Measurements from ENCODE around the gene ZNF618.

ZNF618 gene

GRCh38 chr9:113945784-113946183 lies 69.7 kb downstream of the ZNF618 start:
- Mint-ChIP-seq H3K27me3 (ENCODE audit: low read depth) (peaks cover 10% of the 10 kb centered on the region), H3K4me1 (ENCODE audit: low read depth) (no peaks in the 10 kb centered on the region), H3K9me3 (no peaks in the 10 kb centered on the region), H3K4me3 (no peak overlapping the region), H3K27ac (no peak overlapping the region), H3K36me3 (ENCODE audit: low read depth) (no peaks in the 10 kb centered on the region)

- Mint-ChIP-seq H3K4me3 (no peak overlapping the region), H3K27me3 (ENCODE audit: low read depth) (peaks cover 3% of the 10 kb centered on the region), H3K4me1 (ENCODE audit: low read depth) (no peaks in the 10 kb centered on the region), H3K9me3 (no peaks in the 10 kb centered on the region), H3K36me3 (ENCODE audit: low read depth) (no peaks in the 10 kb centered on the region), H3K27ac (no peak overlapping the region)
These were observed 70.5 kb downstream of the ZNF618 start for GRCh38 chr9:113946496-113947115.

DNA sequence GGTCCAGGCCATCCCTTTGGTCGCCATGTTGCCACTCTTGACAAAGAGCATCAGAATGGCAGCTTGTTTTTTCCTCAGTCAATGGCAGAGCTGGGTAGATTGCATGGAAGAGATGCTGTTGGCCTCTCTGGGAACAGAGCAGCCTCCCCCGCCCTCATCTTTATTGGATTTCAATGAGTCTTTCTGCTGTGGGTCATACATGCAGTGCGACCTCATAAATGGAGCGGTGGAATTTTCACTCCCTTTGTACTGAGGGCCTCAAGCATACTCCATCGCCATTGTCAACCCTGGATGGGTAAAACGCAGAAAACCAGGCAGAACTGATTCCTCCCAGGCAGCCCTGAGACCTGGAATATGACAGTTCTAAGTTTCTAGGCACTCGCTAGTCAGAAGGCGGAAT lies 71.8 kb downstream of the ZNF618 start:
- no peak overlapping the region for H3K27ac Mint-ChIP-seq
- H3K27me3 Mint-ChIP-seq (ENCODE audit: low read depth) = no peaks in the 10 kb centered on the region
- H3K4me1 Mint-ChIP-seq (ENCODE audit: low read depth) = no peaks in the 10 kb centered on the region
- no peaks in the 10 kb centered on the region for H3K36me3 Mint-ChIP-seq (ENCODE audit: low read depth)
- H3K9me3 Mint-ChIP-seq = no peaks in the 10 kb centered on the region
- no peak overlapping the region for H3K4me3 Mint-ChIP-seq

GRCh38 chr9:113948891-113949570 lies 72.9 kb downstream of the ZNF618 start:
- Mint-ChIP-seq H3K9me3 (no peaks in the 10 kb centered on the region), H3K27me3 (ENCODE audit: low read depth) (no peaks in the 10 kb centered on the region), H3K4me1 (ENCODE audit: low read depth) (no peaks in the 10 kb centered on the region), H3K27ac (no peak overlapping the region), H3K36me3 (ENCODE audit: low read depth) (no peaks in the 10 kb centered on the region), H3K4me3 (no peak overlapping the region)

DNA sequence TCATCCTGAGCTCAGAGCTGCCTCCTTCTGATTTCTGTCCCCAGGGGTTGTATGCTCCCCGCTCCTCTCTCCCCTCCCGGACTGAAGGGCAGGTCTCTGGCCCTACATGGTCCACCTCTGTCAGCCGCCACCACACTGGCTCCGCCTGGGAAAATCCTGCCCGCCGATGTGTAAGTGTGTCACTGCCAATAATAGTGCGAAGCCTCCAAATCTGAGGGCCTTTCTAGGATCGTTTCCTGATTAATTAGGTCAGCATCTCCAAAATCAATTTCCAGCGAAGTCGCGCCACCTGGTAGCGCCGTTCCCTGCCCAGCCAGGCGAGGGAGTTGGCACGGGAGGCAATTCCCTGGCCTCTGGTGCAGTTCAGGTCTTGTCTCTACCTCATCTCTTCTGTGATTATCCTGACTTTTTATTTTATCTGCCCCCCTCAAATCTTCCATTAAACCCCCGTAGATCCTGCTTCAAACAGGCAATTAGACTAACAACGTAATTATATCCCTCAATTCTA lies 73.5 kb downstream of the ZNF618 start:
- no peaks in the 10 kb centered on the region for H3K4me1 Mint-ChIP-seq (ENCODE audit: low read depth)
- H3K4me3 Mint-ChIP-seq = no peak overlapping the region
- no peaks in the 10 kb centered on the region for H3K27me3 Mint-ChIP-seq (ENCODE audit: low read depth)
- no peak overlapping the region for H3K27ac Mint-ChIP-seq
- no peaks in the 10 kb centered on the region for H3K36me3 Mint-ChIP-seq (ENCODE audit: low read depth)
- H3K9me3 Mint-ChIP-seq = no peaks in the 10 kb centered on the region

DNA sequence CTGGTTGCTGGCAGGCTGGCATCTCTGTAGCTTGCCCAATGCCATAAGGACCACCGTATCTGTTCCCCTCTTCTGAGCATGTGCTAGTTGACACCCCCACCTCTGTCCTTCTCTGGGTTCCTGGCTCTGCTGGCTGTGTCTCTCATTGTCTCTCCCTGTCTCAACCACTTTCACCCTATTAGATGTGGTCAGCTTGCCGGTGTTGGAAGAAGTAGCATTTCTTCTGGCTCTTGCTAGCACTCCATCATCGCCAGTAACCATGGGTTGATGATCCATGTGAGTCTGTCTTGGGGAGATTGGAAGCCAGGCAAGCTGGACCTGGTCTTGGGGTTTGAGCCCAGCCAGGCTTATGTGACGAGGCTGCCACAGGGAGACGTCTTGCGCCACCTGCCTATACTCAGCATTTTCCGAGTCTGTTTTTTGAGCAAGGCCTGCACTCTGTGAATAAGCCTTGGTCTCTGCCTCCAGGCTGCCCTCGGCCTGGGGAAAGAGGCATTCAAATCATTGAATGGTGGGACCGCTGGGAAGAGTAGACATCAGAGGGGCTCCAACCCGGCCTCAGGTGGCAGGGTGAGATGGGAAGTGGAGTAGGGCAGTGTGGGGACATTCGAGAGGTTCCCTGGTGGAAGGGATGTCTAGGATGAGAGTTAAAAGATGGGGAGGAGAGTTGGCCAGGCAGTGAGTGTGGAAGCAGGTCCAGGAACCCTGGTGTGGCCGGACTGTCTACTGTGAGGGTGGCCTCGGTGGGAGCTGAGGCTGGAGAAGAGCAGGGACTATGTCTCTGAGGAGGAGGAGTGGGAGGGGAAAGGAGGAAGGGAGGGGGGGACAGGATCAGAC lies 74.3 kb downstream of the ZNF618 start:
- no peak overlapping the region for H3K4me3 Mint-ChIP-seq
- no peaks in the 10 kb centered on the region for H3K36me3 Mint-ChIP-seq (ENCODE audit: low read depth)
- no peaks in the 10 kb centered on the region for H3K4me1 Mint-ChIP-seq (ENCODE audit: low read depth)
- no peaks in the 10 kb centered on the region for H3K27me3 Mint-ChIP-seq (ENCODE audit: low read depth)
- no peak overlapping the region for H3K27ac Mint-ChIP-seq
- no peaks in the 10 kb centered on the region for H3K9me3 Mint-ChIP-seq

- Mint-ChIP-seq H3K27ac (no peak overlapping the region), H3K4me1 (ENCODE audit: low read depth) (no peaks in the 10 kb centered on the region), H3K36me3 (ENCODE audit: low read depth) (no peaks in the 10 kb centered on the region)
These were observed 74.9 kb downstream of the ZNF618 start for GRCh38 chr9:113951032-113951372.

DNA sequence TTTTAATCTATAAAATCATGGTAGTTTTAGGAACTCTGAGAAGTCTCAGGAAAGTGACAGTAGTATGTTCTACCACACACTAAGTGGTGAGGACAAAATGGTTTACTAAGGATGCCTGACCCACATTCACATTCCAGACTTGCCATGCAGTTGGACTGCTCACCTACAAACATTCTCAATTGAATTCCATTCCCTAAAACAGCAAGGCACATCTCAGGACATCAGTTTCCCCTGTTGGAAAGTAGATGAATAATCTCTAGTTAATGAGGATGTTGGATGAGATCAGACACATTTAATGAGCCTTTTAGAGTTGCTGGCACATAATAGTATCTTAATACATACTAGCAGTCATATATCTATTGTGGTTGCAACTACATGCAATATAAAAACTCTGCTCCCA lies 76.6 kb downstream of the ZNF618 start:
- H3K27me3 Mint-ChIP-seq (ENCODE audit: low read depth) = no peaks in the 10 kb centered on the region
- no peaks in the 10 kb centered on the region for H3K9me3 Mint-ChIP-seq
- H3K27ac Mint-ChIP-seq = no peak overlapping the region
- no peak overlapping the region for H3K4me3 Mint-ChIP-seq
- no peaks in the 10 kb centered on the region for H3K4me1 Mint-ChIP-seq (ENCODE audit: low read depth)
- H3K36me3 Mint-ChIP-seq (ENCODE audit: low read depth) = no peaks in the 10 kb centered on the region

More at GRCh38 chr9:113951032-113951372, 74.9 kb downstream of the ZNF618 start:
- H3K4me3 Mint-ChIP-seq = no peak overlapping the region
- no peaks in the 10 kb centered on the region for H3K9me3 Mint-ChIP-seq
- H3K27me3 Mint-ChIP-seq (ENCODE audit: low read depth) = no peaks in the 10 kb centered on the region

DNA sequence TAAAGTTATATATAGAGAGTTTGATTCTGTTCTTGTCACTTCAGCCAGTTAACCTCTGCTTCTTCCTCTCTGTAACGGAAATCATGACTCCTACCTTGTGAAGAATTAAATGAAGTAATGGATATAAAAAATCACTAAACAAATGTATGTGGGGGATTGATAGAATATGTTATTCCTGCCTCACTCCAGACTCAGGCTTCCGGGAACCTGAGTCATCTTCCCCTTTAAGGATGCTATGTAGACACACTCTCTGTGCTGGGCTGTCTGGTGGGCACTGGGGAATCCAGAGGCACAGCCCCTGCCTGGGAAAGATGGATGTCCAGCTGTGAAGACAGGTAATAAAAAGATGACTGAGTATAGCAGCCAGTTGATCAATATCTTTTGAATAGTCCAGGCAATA lies 77.4 kb downstream of the ZNF618 start:
- no peaks in the 10 kb centered on the region for H3K4me1 Mint-ChIP-seq (ENCODE audit: low read depth)
- no peaks in the 10 kb centered on the region for H3K27me3 Mint-ChIP-seq (ENCODE audit: low read depth)
- H3K9me3 Mint-ChIP-seq = no peaks in the 10 kb centered on the region
- no peaks in the 10 kb centered on the region for H3K36me3 Mint-ChIP-seq (ENCODE audit: low read depth)
- H3K27ac Mint-ChIP-seq = no peak overlapping the region
- H3K4me3 Mint-ChIP-seq = no peak overlapping the region

GRCh38 chr9:113954591-113954990 lies 78.5 kb downstream of the ZNF618 start:
- Mint-ChIP-seq H3K4me1 (ENCODE audit: low read depth) (no peaks in the 10 kb centered on the region), H3K27me3 (ENCODE audit: low read depth) (no peaks in the 10 kb centered on the region), H3K9me3 (no peaks in the 10 kb centered on the region), H3K4me3 (no peak overlapping the region), H3K36me3 (ENCODE audit: low read depth) (no peaks in the 10 kb centered on the region), H3K27ac (no peak overlapping the region)

DNA sequence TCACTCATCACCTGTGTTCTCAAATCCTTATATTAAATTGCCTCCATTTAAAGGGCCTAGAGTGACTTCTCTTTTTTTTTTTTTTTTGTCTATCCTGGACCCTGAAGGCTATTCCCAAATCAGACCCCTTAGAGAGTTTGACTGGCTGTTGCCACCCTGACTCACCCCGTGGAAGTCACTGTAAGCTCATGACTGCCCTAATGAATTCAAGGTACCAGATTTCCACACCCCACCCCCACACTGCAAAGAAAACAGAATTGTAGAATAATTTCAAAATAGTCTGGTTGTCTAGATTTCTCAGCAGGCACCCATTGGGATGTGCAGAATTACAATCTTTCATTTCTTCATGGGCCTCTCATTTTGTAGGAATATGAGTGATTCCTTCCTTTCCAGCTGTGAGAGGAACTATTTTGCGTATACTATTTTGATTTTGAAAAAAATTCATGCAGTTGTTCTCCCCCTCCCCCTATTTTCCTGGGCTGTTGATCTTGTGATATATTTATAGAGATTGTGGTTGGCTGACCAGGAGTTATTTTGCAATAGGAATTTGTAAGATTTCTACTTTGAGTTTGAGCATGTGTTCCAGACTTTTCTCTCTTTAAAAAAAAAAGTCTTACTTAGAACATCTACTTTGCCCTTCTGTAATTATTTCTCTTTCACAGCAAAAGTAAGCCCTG lies 79.1 kb downstream of the ZNF618 start:
- no peaks in the 10 kb centered on the region for H3K9me3 Mint-ChIP-seq
- no peak overlapping the region for H3K27ac Mint-ChIP-seq
- no peaks in the 10 kb centered on the region for H3K36me3 Mint-ChIP-seq (ENCODE audit: low read depth)
- no peaks in the 10 kb centered on the region for H3K27me3 Mint-ChIP-seq (ENCODE audit: low read depth)
- no peak overlapping the region for H3K4me3 Mint-ChIP-seq
- no peaks in the 10 kb centered on the region for H3K4me1 Mint-ChIP-seq (ENCODE audit: low read depth)

GRCh38 chr9:113956901-113957300 lies 80.8 kb downstream of the ZNF618 start:
- Mint-ChIP-seq H3K27me3 (ENCODE audit: low read depth) (no peaks in the 10 kb centered on the region), H3K9me3 (no peaks in the 10 kb centered on the region), H3K4me1 (ENCODE audit: low read depth) (no peaks in the 10 kb centered on the region), H3K27ac (no peak overlapping the region), H3K4me3 (no peak overlapping the region), H3K36me3 (ENCODE audit: low read depth) (no peaks in the 10 kb centered on the region)

GRCh38 chr9:113957351-113957750 lies 81.2 kb downstream of the ZNF618 start:
- H3K27me3 Mint-ChIP-seq (ENCODE audit: low read depth) = no peaks in the 10 kb centered on the region
- H3K9me3 Mint-ChIP-seq = no peaks in the 10 kb centered on the region
- H3K4me3 Mint-ChIP-seq = no peak overlapping the region
- no peaks in the 10 kb centered on the region for H3K4me1 Mint-ChIP-seq (ENCODE audit: low read depth)
- no peaks in the 10 kb centered on the region for H3K36me3 Mint-ChIP-seq (ENCODE audit: low read depth)
- no peak overlapping the region for H3K27ac Mint-ChIP-seq

DNA sequence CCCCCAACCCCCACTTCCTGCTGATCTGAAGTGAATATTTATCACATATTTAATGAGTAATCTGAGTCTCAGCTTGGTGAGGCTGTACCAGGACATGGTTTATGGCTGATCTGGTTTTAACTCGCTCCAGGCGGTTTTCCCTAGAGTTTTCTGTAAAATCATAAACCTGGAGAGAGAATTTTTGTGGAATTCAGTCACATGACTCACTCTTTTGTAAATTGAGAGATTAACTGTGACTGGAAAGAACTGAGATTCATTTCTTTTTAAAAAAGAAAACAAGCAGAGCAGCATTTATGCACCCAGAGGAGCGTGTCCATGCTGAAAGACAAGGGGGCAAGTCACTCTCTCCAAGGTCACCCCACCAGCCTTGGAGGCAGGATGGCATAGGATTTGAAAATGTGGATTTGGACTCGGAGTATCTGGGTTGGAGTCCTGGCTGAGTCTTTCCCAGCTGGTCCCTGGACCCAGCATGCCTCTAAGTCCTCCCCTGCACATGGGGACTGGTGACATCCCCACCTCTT lies 81.8 kb downstream of the ZNF618 start:
- H3K4me3 Mint-ChIP-seq = no peak overlapping the region
- H3K27me3 Mint-ChIP-seq (ENCODE audit: low read depth) = no peaks in the 10 kb centered on the region
- H3K36me3 Mint-ChIP-seq (ENCODE audit: low read depth) = no peaks in the 10 kb centered on the region
- no peaks in the 10 kb centered on the region for H3K9me3 Mint-ChIP-seq
- no peaks in the 10 kb centered on the region for H3K4me1 Mint-ChIP-seq (ENCODE audit: low read depth)
- no peak overlapping the region for H3K27ac Mint-ChIP-seq

Data from T-helper 1 cell treated with Interleukin-12 subunit alpha and Interleukin-12 subunit beta and Interleukin-4 antibody, amounts not matched to agents 30 μg/mL and 1 μg/mL, for 36 hours (primary cell).